Spleen (tissue), 7 donors: ENCODE measurements around the gene MROH7.

Experiments used
- POLR2A ChIP-seq, 3 donors: fragments of 450-650 bp; IDR thresholded peaks; one replicate each; pipeline ENCODE4 v1.5.1; 2017; ENCODE audit warnings: antibody characterized with exemption in 3 of 3, mild to moderate bottlenecking in 1 of 3
- POLR2AphosphoS5 ChIP-seq, 3 donors: sonication (generic); formaldehyde crosslinking; IDR thresholded peaks; one replicate each; pipeline ENCODE4 v1.5.1; 2017; ENCODE audit warnings: antibody characterized with exemption in 3 of 3
- TF ChIP-seq, protein P1 (sequence below), 11 experiments: fragments of 200-600 bp in 7 of 11; fragments of 450-650 bp in 4 of 11; sonication (generic) in 4 of 11; IDR thresholded peaks in 8 of 11; conservative IDR thresholded peaks in 3 of 11; 1 replicate in 7 of 11; 2 replicates in 4 of 11; pipeline versions ENCODE4 v1.4.0 to v1.8.0; 2016 to 2021; ENCODE audit warnings: antibody characterized with exemption in 11 of 11, inconsistent platforms in 4 of 11, mild to moderate bottlenecking in 1 of 11
- donor health status: DM: no; HTN: no; CAD: no; lungs with moderate emphysema.
- donor health status: DM: no; HTN: no; CAD: no.
- donor health status: DM: no; HTN: no; CAD: no.

DNA sequence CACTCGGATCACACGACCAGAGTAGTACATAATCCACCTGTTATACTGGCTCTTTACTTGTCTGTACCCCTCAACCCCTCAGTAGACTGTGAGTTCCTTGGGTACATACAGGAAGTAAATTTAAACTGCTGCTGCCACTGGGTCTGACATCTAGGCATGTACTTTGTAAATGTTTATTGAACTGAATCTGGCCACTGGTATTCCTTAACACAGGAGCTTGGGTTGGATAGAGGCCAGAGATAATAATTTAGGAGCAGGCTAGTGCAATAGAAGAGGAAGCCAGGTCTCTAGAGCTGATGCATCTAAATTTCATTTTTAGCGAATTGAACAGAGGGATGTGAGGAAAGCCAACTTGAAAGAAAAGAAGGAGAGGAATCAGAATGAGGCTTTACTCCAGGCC is 86.4 kb downstream of the MROH7 start:
- TF ChIP-seq, protein P1, sequence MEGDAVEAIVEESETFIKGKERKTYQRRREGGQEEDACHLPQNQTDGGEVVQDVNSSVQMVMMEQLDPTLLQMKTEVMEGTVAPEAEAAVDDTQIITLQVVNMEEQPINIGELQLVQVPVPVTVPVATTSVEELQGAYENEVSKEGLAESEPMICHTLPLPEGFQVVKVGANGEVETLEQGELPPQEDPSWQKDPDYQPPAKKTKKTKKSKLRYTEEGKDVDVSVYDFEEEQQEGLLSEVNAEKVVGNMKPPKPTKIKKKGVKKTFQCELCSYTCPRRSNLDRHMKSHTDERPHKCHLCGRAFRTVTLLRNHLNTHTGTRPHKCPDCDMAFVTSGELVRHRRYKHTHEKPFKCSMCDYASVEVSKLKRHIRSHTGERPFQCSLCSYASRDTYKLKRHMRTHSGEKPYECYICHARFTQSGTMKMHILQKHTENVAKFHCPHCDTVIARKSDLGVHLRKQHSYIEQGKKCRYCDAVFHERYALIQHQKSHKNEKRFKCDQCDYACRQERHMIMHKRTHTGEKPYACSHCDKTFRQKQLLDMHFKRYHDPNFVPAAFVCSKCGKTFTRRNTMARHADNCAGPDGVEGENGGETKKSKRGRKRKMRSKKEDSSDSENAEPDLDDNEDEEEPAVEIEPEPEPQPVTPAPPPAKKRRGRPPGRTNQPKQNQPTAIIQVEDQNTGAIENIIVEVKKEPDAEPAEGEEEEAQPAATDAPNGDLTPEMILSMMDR (IDR thresholded peaks at IDR 0.05 in 8 of 11, conservative IDR thresholded peaks at IDR 0.05 in 3 of 11), result no peak
- TF ChIP-seq POLR2A (IDR thresholded peaks at IDR 0.05), result no peak
- TF ChIP-seq POLR2AphosphoS5 (IDR thresholded peaks at IDR 0.05), result no peak
